Epithelial cell of esophagus (primary cell): Measurements from ENCODE around the gene TMIGD1.

Experiments used
- DNase-seq: peaks from one replicate; pipeline ENCODE4 v3.0.0; 2010; ENCODE audit warnings: low read depth
- H3K4me3 ChIP-seq: 2 replicates; pipeline ENCODE4 v1.5.1; 2011; ENCODE audit warnings: mild to moderate bottlenecking, low read length, control low read depth
- TF ChIP-seq, protein P1 (sequence below): IDR thresholded peaks from 2 replicates; pipeline ENCODE4 v1.5.1; 2011; ENCODE audit warnings: low read depth, mild to moderate bottlenecking, low read length, control low read depth, inconsistent platforms; ENCODE audit not compliant: insufficient read depth; ENCODE audit errors: missing control alignments

The TMIGD1 gene

GRCh38 chr17:30378825-30379302, 45.0 kb upstream of the TMIGD1 start, which contains the start of gene CPD:
Gene CPD (plus strand): TSS chr17:30378927. CDS start chr17:30378981, 54 bp downstream.
- peak within 1 kb of the TSS; percentile 75 for H3K4me3 ChIP-seq
- peak; percentile 96 for DNase-seq
- TF ChIP-seq, protein P1, sequence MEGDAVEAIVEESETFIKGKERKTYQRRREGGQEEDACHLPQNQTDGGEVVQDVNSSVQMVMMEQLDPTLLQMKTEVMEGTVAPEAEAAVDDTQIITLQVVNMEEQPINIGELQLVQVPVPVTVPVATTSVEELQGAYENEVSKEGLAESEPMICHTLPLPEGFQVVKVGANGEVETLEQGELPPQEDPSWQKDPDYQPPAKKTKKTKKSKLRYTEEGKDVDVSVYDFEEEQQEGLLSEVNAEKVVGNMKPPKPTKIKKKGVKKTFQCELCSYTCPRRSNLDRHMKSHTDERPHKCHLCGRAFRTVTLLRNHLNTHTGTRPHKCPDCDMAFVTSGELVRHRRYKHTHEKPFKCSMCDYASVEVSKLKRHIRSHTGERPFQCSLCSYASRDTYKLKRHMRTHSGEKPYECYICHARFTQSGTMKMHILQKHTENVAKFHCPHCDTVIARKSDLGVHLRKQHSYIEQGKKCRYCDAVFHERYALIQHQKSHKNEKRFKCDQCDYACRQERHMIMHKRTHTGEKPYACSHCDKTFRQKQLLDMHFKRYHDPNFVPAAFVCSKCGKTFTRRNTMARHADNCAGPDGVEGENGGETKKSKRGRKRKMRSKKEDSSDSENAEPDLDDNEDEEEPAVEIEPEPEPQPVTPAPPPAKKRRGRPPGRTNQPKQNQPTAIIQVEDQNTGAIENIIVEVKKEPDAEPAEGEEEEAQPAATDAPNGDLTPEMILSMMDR, result no peak

DNA sequence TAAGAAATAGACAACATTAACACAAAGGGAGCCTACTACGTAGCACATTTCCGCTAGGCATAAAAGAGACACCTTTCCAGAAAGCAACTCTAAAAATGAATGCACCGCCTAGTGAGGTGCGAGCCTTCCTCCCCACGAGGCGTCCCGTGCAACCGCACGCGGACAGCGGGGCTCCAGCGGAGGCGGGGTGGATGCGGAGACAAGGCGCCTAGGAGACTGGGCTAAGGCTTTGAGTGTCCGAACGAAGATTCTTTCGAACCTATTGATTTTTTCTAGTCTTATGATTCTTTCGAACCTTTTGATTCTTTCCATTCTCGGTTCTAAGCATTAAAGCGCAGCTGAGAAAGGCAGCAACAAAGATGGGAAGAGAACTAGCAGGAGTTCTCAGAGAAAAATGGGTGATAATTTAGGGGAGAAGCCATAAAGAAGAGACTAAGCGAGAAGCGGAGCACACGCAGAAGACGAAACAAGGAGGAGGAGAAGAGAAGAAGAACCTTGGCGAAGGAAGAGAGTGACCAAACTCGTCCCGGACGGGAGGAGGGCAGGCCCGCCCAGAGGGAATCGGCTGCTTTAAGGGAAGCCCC, 44.5 kb upstream of the TMIGD1 start:
- peak overlapping the region; percentile 75 for H3K4me3 ChIP-seq
- DNase-seq, result peak; percentile 14
- TF ChIP-seq, protein P1, result no peak

DNA sequence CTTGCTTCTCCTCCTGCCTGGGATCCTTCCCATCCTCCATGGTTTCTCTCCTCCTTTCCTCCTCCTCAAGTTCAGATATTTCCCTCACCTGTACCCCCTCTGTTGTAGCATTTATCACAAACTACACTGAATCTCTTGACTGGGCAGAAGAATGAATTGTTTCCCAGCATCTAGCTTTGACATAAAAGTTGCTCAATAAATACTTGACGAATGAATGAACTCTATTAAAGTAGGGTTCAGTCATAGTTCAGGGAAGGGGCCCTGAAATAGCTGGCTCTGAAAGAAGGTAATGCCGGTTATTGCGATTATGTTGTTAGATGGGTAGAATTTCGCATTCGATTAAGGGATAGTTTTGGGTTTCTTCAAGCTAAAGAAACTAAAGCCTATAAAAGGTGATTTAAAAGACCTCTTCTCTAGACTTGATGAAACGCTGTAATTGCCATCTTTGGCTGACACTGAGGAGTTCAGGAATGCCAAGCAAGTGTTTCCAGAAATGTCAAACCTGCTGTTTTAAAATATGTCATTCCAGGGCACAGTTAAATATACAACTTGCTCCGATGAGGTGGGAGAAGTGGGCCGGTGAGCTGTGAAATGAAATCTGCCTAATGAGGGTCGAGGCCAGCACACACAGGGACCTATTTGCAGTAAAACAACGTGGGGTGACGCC, 43.9 kb upstream of the TMIGD1 start:
- DNase-seq, result no peak
- TF ChIP-seq, protein P1, result no peak
- no peak overlapping the region for H3K4me3 ChIP-seq

DNA sequence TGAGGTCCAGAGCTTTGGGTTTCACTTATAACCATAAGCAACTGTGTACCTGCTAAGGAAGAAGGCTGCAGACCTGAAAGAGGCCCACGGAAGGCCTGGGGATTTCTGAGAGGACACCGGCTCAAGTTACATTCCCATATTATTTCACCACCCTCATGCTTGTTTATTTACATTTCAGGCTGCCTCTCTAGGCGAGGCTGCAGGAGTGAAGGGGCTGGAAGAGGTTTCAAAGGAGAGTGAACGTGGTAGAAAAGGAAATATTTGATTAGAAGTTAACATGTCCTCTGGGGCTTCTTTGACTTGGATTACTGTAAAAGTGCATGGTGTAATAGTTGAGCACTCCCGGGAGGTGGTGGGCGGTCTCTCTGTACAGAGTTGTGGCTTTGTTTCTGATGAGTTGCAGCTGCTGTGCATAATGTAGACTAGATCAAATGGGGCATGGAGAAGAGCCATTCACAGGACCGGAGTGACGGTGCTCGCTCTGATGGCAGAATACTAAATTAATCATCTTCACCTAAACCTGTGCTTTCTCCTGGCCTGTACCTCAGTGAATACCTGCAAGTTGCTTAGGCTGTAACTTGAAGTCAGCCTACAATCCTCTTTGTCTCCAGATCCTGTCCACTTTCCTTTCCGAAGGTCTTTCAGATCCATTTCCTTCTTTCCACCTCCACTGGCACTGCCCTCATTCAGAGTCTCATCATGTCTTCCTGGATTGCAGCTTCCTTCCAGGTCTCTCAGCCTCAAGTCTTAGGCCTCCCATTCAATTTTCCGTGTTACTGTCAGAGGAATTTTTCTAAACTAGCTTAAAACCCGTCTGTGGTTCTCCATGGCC, 43.0 kb upstream of the TMIGD1 start:
- TF ChIP-seq, protein P1, result no peak
- H3K4me3 ChIP-seq, result no peak overlapping the region
- peak; percentile 63 for DNase-seq

- no peak overlapping the region for H3K4me3 ChIP-seq
- DNase-seq, result peak; percentile 47
- TF ChIP-seq, protein P1, result no peak
Measured at GRCh38 chr17:30375661-30376060, 41.8 kb upstream of the TMIGD1 start.

- peak; percentile 97 for DNase-seq
- TF ChIP-seq, protein P1, result peak; percentile 28
- no peak overlapping the region for H3K4me3 ChIP-seq
Measured at GRCh38 chr17:30372755-30373154, 38.9 kb upstream of the TMIGD1 start.
